Keratinocyte (primary cell): ENCODE data around the gene ACOX2. TPM values are rescaled to one million over a fixed set of nuclear protein-coding genes. Genes with fewer than 3 reads are reported as not detected.

Experiments used
- DNase-seq: peaks from one replicate; pipeline ENCODE4 v3.0.0-alpha.2; 2011; ENCODE audit warnings: low read depth, missing footprints, low spot score
- FAIRE-seq: peaks from 2 replicates; lab custom pipeline; 2011; peaks lifted over from hg19 to GRCh38; lab: Jason Lieb, UNC
- H2AFZ ChIP-seq: 2 replicates; pipeline ENCODE4 v1.6.0; 2012; ENCODE audit warnings: low read length, control low read depth, inconsistent platforms; ENCODE audit not compliant: control insufficient read depth
- H3K27ac ChIP-seq: 2 replicates; pipeline ENCODE4 v1.5.1; 2011; ENCODE audit warnings: low read length; ENCODE audit not compliant: control insufficient read depth, insufficient read depth
- H3K27me3 ChIP-seq: 3 replicates; pipeline ENCODE4 v1.6.0; 2011; ENCODE audit warnings: low read length; ENCODE audit not compliant: control insufficient read depth, insufficient read depth; ENCODE audit errors: extremely low read depth
- H3K36me3 ChIP-seq, 2 experiments: 2 replicates in 1 of 2; 3 replicates in 1 of 2; pipeline ENCODE4 v1.5.1; 2011; ENCODE audit warnings: low read length in 2 of 2, mild to moderate bottlenecking in 1 of 2; ENCODE audit not compliant: control insufficient read depth in 2 of 2, insufficient read depth in 2 of 2; ENCODE audit errors: extremely low read depth in 1 of 2
- H3K4me1 ChIP-seq: 3 replicates; pipeline ENCODE4 v1.5.1; 2011; ENCODE audit warnings: low read length; ENCODE audit not compliant: control insufficient read depth, insufficient read depth; ENCODE audit errors: extremely low read depth
- H3K4me2 ChIP-seq: 3 replicates; pipeline ENCODE4 v1.6.0; 2011; ENCODE audit warnings: low read depth, low read length; ENCODE audit not compliant: control insufficient read depth, insufficient read depth; ENCODE audit errors: extremely low read depth
- H3K4me3 ChIP-seq, 3 experiments: fragments of 200-600 bp in 1 of 3; sonication (generic) in 1 of 3; 2 replicates in 2 of 3; 3 replicates in 1 of 3; pipeline ENCODE4 v1.5.1; 2011 to 2016; ENCODE audit warnings: low read length in 3 of 3, mild to moderate bottlenecking in 3 of 3, control low read depth in 2 of 3, inconsistent platforms in 1 of 3, low read depth in 1 of 3, mixed read lengths in 1 of 3, mixed run types in 1 of 3, moderate library complexity in 1 of 3; ENCODE audit not compliant: control insufficient read depth in 2 of 3, insufficient read depth in 2 of 3; ENCODE audit errors: extremely low read depth in 1 of 3
- H3K79me2 ChIP-seq: 2 replicates; pipeline ENCODE4 v1.6.0; 2012; ENCODE audit warnings: low read length; ENCODE audit not compliant: control insufficient read depth, insufficient read depth
- H3K9ac ChIP-seq: 3 replicates; pipeline ENCODE4 v1.6.0; 2011; ENCODE audit warnings: low read length; ENCODE audit not compliant: control insufficient read depth, insufficient read depth; ENCODE audit errors: extremely low read depth
- H3K9me1 ChIP-seq: 3 replicates; pipeline ENCODE4 v1.6.0; 2011; ENCODE audit warnings: low read length; ENCODE audit not compliant: control insufficient read depth, insufficient read depth; ENCODE audit errors: extremely low read depth
- H3K9me3 ChIP-seq: 2 replicates; pipeline ENCODE4 v1.5.1; 2012; ENCODE audit warnings: low read depth, low read length; ENCODE audit not compliant: control insufficient read depth
- H4K20me1 ChIP-seq: 3 replicates; pipeline ENCODE4 v1.6.0; 2011; ENCODE audit warnings: low read length; ENCODE audit not compliant: control insufficient read depth, insufficient read depth; ENCODE audit errors: extremely low read depth
- CTCF ChIP-seq, 3 experiments: IDR thresholded peaks in 1 of 3; conservative IDR thresholded peaks in 1 of 3; optimal IDR thresholded peaks in 1 of 3; 2 replicates in 2 of 3; 3 replicates in 1 of 3; pipeline versions ENCODE3 to v1.5.1; 2011; ENCODE audit warnings: low read length in 3 of 3, mild to moderate bottlenecking in 3 of 3, moderate library complexity in 2 of 3, control low read depth in 1 of 3, inconsistent platforms in 1 of 3; ENCODE audit not compliant: insufficient read depth in 2 of 3; ENCODE audit errors: extremely low read depth in 1 of 3
- EZH2 ChIP-seq: IDR thresholded peaks from one replicate; pipeline ENCODE4 v1.6.1; 2012; ENCODE audit warnings: inconsistent platforms, mild to moderate bottlenecking, low read length, moderate library complexity
- dilution Hi-C: fragments of 300-500 bp; cut with MboI; formaldehyde crosslinking; loops from one replicate; pipeline ENCODE4 v1.7.0; 2020; ENCODE audit warnings: low sequenced_read_pairs; ENCODE audit not compliant: extremely low pct_ligation_motif_present
- polyA plus RNA-seq, 5 experiments: library from polyadenylated mRNA; depleted of rRNA in 3 of 5; stranded (reverse) in 3 of 5; stranded (forward) in 1 of 5; unstranded in 1 of 5; fragments of >200 nt; gene quantifications; 1 replicate in 1 of 5; 2 replicates in 3 of 5; 3 replicates in 1 of 5; pipeline versions ENCODE4 v1.2.1 to v1.2.3, GENCODE V29; 2011 to 2012; ENCODE audit warnings: missing spikeins in 2 of 5, low read depth in 1 of 5, low replicate concordance in 1 of 5

The ACOX2 gene
- polyA plus RNA-seq, 1 donor (not counting 4 experiments of a cell fraction or from before 2014, with no cell fraction given), result 0.20 TPM

GRCh38 chr3:58494107-58494506, 42.9 kb downstream of the ACOX2 start:
- Histone ChIP-seq H3K79me2 (no peaks in the 10 kb centered on the region), H3K9me3 (no peaks in the 10 kb centered on the region), H2AFZ (no peak overlapping the region), H3K4me3 (no peak overlapping the region), H3K9ac (no peak overlapping the region), H3K4me1 (peaks cover 22% of the 10 kb centered on the region), H3K9me1 (no peaks in the 10 kb centered on the region), H3K27me3 (no peaks in the 10 kb centered on the region), H3K36me3 (no peaks in the 10 kb centered on the region), H4K20me1 (no peaks in the 10 kb centered on the region), H3K4me2 (peak overlapping the region; percentile 0), H3K27ac (no peak overlapping the region)
- TF ChIP-seq CTCF (optimal IDR thresholded peaks at IDR 0.05 in 1 of 3, IDR thresholded peaks at IDR 0.05 in 1 of 3, conservative IDR thresholded peaks at IDR 0.05 in 1 of 3; ENCODE audit: extremely low read depth in 1 of 3, insufficient read depth in 2 of 3, low read length in 3 of 3) (no peak), EZH2 (no peak)
- DNase-seq (no peak), FAIRE-seq (no peak)
- dilution Hi-C loops, result no loop called here

GRCh38 chr3:58492494-58492905, 44.5 kb downstream of the ACOX2 start:
- no peaks in the 10 kb centered on the region for H3K36me3 ChIP-seq
- peaks cover 22% of the 10 kb centered on the region for H3K4me1 ChIP-seq
- H3K9me3 ChIP-seq, result no peaks in the 10 kb centered on the region
- DNase-seq (no peak), FAIRE-seq (peak; percentile 32)
- TF ChIP-seq CTCF (optimal IDR thresholded peaks at IDR 0.05 in 1 of 3, IDR thresholded peaks at IDR 0.05 in 1 of 3, conservative IDR thresholded peaks at IDR 0.05 in 1 of 3; ENCODE audit: extremely low read depth in 1 of 3, insufficient read depth in 2 of 3, low read length in 3 of 3) (no peak), EZH2 (no peak)
- H3K4me2 ChIP-seq, result peak overlapping the region; percentile 87
- no peaks in the 10 kb centered on the region for H3K79me2 ChIP-seq
- no peak overlapping the region for H2AFZ ChIP-seq
- no peaks in the 10 kb centered on the region for H3K9me1 ChIP-seq
- H3K27ac ChIP-seq, result no peak overlapping the region
- no peaks in the 10 kb centered on the region for H4K20me1 ChIP-seq
- H3K27me3 ChIP-seq, result peaks cover 8% of the 10 kb centered on the region
- dilution Hi-C loops, result no loop called here
- peak overlapping the region; percentile 58 to 73 (median 64) for H3K4me3 ChIP-seq
- peak overlapping the region; percentile 56 for H3K9ac ChIP-seq
